ENCODE measurements around the gene CAPZA3.

GRCh38 chr12:18721452-18721851, 16.5 kb upstream of the CAPZA3 start:
- TF ChIP-seq PKNOX1 (IDR thresholded peaks at IDR 0.05) (no peak), NFRKB (IDR thresholded peaks at IDR 0.05) (no peak), ELF4 (IDR thresholded peaks at IDR 0.05) (no peak), L3MBTL2 (conservative IDR thresholded peaks at IDR 0.05) (no peak), FOXM1 (IDR thresholded peaks at IDR 0.05; ENCODE audit: borderline replicate concordance) (no peak)
